ENCODE results near the gene SHMT2. TPM values are rescaled to one million over a fixed set of nuclear protein-coding genes. Genes with fewer than 3 reads are reported as not detected.

The SHMT2 gene
- total RNA-seq, 1 donor from 2014 or later: 197 TPM

- no peaks in the 10 kb centered on the region for H3K9me3 ChIP-seq (ENCODE audit: insufficient read depth, low read depth, low read length)
- peak overlapping the region; percentile 30 for H2AFZ ChIP-seq (ENCODE audit: low read depth, low read length)
- peaks cover 23% of the 10 kb centered on the region for H3K36me3 ChIP-seq (ENCODE audit: insufficient read depth, low read length)
- H3K4me1 ChIP-seq (ENCODE audit: insufficient read depth, low read length): peaks cover 33% of the 10 kb centered on the region
- DNase-seq (ENCODE audit: low read depth): no peak
- peaks cover 42% of the 10 kb centered on the region for H3K4me1 Mint-ChIP-seq (ENCODE audit: low read depth, unreplicated experiment)
- peak overlapping the region; percentile 100 for H3K4me2 ChIP-seq (ENCODE audit: low read length)
- H3K27me3 ChIP-seq (ENCODE audit: insufficient read depth, low read length): peaks cover 24% of the 10 kb centered on the region
- peak overlapping the region; percentile 96 for H3K4me3 ChIP-seq (ENCODE audit: insufficient read depth, low read depth, low read length)
- FAIRE-seq: no peak
- peaks cover 38% of the 10 kb centered on the region for H3K79me2 ChIP-seq (ENCODE audit: insufficient read depth, low read length)
- H3K27me3 Mint-ChIP-seq (ENCODE audit: low read depth, unreplicated experiment): peaks cover 25% of the 10 kb centered on the region
- no peak for TF ChIP-seq CTCF (IDR thresholded peaks at IDR 0.05; ENCODE audit: insufficient read depth, low read depth, low read length)
- no peak for TF ChIP-seq EZH2 (IDR thresholded peaks at IDR 0.05; ENCODE audit: insufficient read depth, low read length)
- peak overlapping the region; percentile 97 for H3K27ac ChIP-seq (ENCODE audit: low read depth, low read length)
- peaks cover 45% of the 10 kb centered on the region for H4K20me1 ChIP-seq (ENCODE audit: insufficient read depth, low read length)
- peak overlapping the region; percentile 96 for H3K27ac Mint-ChIP-seq (ENCODE audit: unreplicated experiment)
- peaks cover 27% of the 10 kb centered on the region for H3K36me3 Mint-ChIP-seq (ENCODE audit: low read depth, unreplicated experiment)
- H3K9me3 Mint-ChIP-seq (ENCODE audit: unreplicated experiment): no peaks in the 10 kb centered on the region
- peak overlapping the region; percentile 91 for H3K4me3 Mint-ChIP-seq (ENCODE audit: unreplicated experiment)
- peak overlapping the region; percentile 99 for H3K9ac ChIP-seq (ENCODE audit: low read length)
Observed at GRCh38 chr12:57229046-57229633, 371 bp upstream of the SHMT2 start.

- H3K9me3 Mint-ChIP-seq (ENCODE audit: unreplicated experiment): no peaks in the 10 kb centered on the region
Observed at GRCh38 chr12:57230381-57231155, 1.1 kb downstream of the SHMT2 start.

More at GRCh38 chr12:57230381-57231155, 1.1 kb downstream of the SHMT2 start:
- Histone ChIP-seq H2AFZ (ENCODE audit: low read depth, low read length) (no peak overlapping the region), H3K4me2 (ENCODE audit: low read length) (peak overlapping the region; percentile 100), H3K4me3 (ENCODE audit: insufficient read depth, low read depth, low read length) (peak overlapping the region; percentile 96), H4K20me1 (ENCODE audit: insufficient read depth, low read length) (peaks cover 50% of the 10 kb centered on the region), H3K79me2 (ENCODE audit: insufficient read depth, low read length) (peaks cover 38% of the 10 kb centered on the region), H3K36me3 (ENCODE audit: insufficient read depth, low read length) (peaks cover 23% of the 10 kb centered on the region), H3K9me3 (ENCODE audit: insufficient read depth, low read depth, low read length) (no peaks in the 10 kb centered on the region), H3K27me3 (ENCODE audit: insufficient read depth, low read length) (peaks cover 15% of the 10 kb centered on the region), H3K4me1 (ENCODE audit: insufficient read depth, low read length) (peaks cover 32% of the 10 kb centered on the region), H3K27ac (ENCODE audit: low read depth, low read length) (peak overlapping the region; percentile 97), H3K9ac (ENCODE audit: low read length) (peak overlapping the region; percentile 99)
- peaks cover 19% of the 10 kb centered on the region for H3K27me3 Mint-ChIP-seq (ENCODE audit: low read depth, unreplicated experiment)
- DNase-seq (ENCODE audit: low read depth) (no peak), FAIRE-seq (no peak)
- no peak for TF ChIP-seq CTCF (IDR thresholded peaks at IDR 0.05; ENCODE audit: insufficient read depth, low read depth, low read length)
- no peak for TF ChIP-seq EZH2 (IDR thresholded peaks at IDR 0.05; ENCODE audit: insufficient read depth, low read length)
- H3K27ac Mint-ChIP-seq (ENCODE audit: unreplicated experiment): peak overlapping the region; percentile 96
- peaks cover 37% of the 10 kb centered on the region for H3K36me3 Mint-ChIP-seq (ENCODE audit: low read depth, unreplicated experiment)
- peak overlapping the region; percentile 91 for H3K4me3 Mint-ChIP-seq (ENCODE audit: unreplicated experiment)
- peaks cover 49% of the 10 kb centered on the region for H3K4me1 Mint-ChIP-seq (ENCODE audit: low read depth, unreplicated experiment)
